ENCODE measurements around the gene PUS10. TPM values are rescaled to one million over a fixed set of nuclear protein-coding genes. Genes with fewer than 3 reads are reported as not detected.

The PUS10 gene
- total and polyA plus RNA-seq, 2 of the 13 experiments (the other 11 are each of a cell fraction or from before 2014, with no cell fraction given), result 41.4 to 44.3 TPM

DNA sequence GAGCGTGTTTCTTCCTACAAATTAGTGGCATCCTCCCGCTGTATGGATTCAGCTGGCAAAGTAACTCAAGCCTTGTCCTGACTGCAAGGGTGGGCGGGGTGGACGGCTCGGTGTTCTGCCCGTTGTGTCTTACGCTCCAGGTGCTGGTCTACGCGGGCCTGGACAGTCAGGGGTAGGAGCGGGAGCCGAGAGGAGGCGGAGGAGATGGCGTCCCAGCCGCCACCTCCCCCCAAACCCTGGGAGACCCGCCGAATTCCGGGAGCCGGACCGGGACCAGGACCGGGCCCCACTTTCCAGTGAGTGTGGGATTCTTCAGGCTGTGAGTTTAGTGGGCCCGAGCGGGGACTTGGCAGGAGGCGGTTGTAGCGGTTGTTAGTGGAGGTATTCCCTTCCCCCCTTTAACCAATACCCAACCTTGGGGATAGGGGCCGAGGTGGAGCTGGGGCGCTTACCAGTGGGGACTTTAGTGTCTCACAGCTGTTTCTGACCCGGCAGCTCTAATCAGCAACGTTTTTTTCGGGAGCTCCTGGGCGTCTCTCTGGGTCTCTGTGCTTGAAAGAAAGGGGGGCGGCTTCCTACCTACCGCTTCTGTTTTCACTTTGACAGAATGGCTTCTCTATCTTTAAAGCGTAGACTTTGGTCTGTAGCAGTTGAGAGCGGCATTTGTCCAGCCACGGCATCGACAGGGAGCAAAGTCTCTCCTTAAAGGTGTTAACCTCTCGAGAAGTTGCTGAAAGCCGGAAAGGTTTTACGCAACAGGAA, at the start of gene PUS10, which contains the start of gene PEX13 (continued):
- TF ChIP-seq MAZ (IDR thresholded peaks at IDR 0.05; ENCODE audit: borderline replicate concordance, low read depth, low read length), result no peak
- peak; percentile 63 for TF ChIP-seq MAZ (CRISPR knock-in tag; IDR thresholded peaks at IDR 0.05; ENCODE audit: low read depth)
- TF ChIP-seq ZNF660 (CRISPR knock-in tag; IDR thresholded peaks at IDR 0.05; ENCODE audit: borderline replicate concordance, low read depth), result no peak
- peak; percentile 95 for TF ChIP-seq KDM6A (CRISPR knock-in tag; IDR thresholded peaks at IDR 0.05; ENCODE audit: low read depth)
- TF ChIP-seq GTF2F1 (IDR thresholded peaks at IDR 0.05; ENCODE audit: low read length), result no peak
- peak; percentile 81; the same call in 1 of the 2 replicates for TF ChIP-seq GFI1 (CRISPR knock-in tag; IDR thresholded peaks at IDR 0.05; ENCODE audit: borderline replicate concordance)
- TF ChIP-seq JUND (CRISPR knock-in tag; IDR thresholded peaks at IDR 0.05), result peak; percentile 76; the same call in 1 of the 2 replicates
- 0 out of 2 replicates have a peak, but pooled peaks have one; percentile 24 for TF ChIP-seq ZNF737 (CRISPR knock-in tag; IDR thresholded peaks at IDR 0.05; ENCODE audit: borderline replicate concordance)
- TF ChIP-seq SATB2 (CRISPR knock-in tag; IDR thresholded peaks at IDR 0.05), result peak; percentile 35
- 0 out of 2 replicates have a peak, but pooled peaks have one; percentile 61 for TF ChIP-seq NFATC3 (CRISPR knock-in tag; IDR thresholded peaks at IDR 0.05)
- peak; percentile 70; the same call in 1 of the 2 replicates for TF ChIP-seq ZBTB7A (CRISPR knock-in tag; IDR thresholded peaks at IDR 0.05)
- 0 out of 2 replicates have a peak, but pooled peaks have one; percentile 5 for TF ChIP-seq PAWR (CRISPR knock-in tag; IDR thresholded peaks at IDR 0.05; ENCODE audit: borderline replicate concordance)
- TF ChIP-seq, protein P1, sequence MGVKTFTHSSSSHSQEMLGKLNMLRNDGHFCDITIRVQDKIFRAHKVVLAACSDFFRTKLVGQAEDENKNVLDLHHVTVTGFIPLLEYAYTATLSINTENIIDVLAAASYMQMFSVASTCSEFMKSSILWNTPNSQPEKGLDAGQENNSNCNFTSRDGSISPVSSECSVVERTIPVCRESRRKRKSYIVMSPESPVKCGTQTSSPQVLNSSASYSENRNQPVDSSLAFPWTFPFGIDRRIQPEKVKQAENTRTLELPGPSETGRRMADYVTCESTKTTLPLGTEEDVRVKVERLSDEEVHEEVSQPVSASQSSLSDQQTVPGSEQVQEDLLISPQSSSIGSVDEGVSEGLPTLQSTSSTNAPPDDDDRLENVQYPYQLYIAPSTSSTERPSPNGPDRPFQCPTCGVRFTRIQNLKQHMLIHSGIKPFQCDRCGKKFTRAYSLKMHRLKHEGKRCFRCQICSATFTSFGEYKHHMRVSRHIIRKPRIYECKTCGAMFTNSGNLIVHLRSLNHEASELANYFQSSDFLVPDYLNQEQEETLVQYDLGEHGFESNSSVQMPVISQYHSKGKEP (CRISPR knock-in tag; IDR thresholded peaks at IDR 0.05), result peak; percentile 77
- peak; percentile 100 for TF ChIP-seq TBX2 (CRISPR knock-in tag; IDR thresholded peaks at IDR 0.05; ENCODE audit: borderline replicate concordance)
- TF ChIP-seq ZNF607 (CRISPR knock-in tag; IDR thresholded peaks at IDR 0.05; ENCODE audit: borderline replicate concordance), result peak; percentile 88; the same call in 1 of the 2 replicates
- TF ChIP-seq ZNF781 (CRISPR knock-in tag; IDR thresholded peaks at IDR 0.05; ENCODE audit: borderline replicate concordance, not compliant biosample characterization), result peak; percentile 55
- TF ChIP-seq, protein P2, sequence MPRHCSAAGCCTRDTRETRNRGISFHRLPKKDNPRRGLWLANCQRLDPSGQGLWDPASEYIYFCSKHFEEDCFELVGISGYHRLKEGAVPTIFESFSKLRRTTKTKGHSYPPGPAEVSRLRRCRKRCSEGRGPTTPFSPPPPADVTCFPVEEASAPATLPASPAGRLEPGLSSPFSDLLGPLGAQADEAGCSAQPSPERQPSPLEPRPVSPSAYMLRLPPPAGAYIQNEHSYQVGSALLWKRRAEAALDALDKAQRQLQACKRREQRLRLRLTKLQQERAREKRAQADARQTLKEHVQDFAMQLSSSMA (CRISPR knock-in tag; IDR thresholded peaks at IDR 0.05), result peak; percentile 45; the same call in 1 of the 2 replicates
- TF ChIP-seq, protein P3, sequence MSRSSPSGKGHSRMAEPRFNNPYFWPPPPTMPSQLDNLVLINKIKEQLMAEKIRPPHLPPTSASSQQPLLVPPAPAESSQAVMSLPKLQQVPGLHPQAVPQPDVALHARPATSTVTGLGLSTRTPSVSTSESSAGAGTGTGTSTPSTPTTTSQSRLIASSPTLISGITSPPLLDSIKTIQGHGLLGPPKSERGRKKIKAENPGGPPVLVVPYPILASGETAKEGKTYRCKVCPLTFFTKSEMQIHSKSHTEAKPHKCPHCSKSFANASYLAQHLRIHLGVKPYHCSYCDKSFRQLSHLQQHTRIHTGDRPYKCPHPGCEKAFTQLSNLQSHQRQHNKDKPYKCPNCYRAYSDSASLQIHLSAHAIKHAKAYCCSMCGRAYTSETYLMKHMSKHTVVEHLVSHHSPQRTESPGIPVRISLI (CRISPR knock-in tag; IDR thresholded peaks at IDR 0.05; ENCODE audit: borderline replicate concordance), result no peak
- peak; percentile 6; the same call in 1 of the 2 replicates for TF ChIP-seq POLR2AphosphoS5 (IDR thresholded peaks at IDR 0.05; ENCODE audit: low read depth, low read length)
- peak; percentile 70 for TF ChIP-seq ZNF746 (CRISPR knock-in tag; IDR thresholded peaks at IDR 0.05)
- TF ChIP-seq ZNF33A (CRISPR knock-in tag; IDR thresholded peaks at IDR 0.05; ENCODE audit: borderline replicate concordance), result no peak
- no peak; the same call in 1 of the 2 replicates for TF ChIP-seq ZNF383 (CRISPR knock-in tag; IDR thresholded peaks at IDR 0.05; ENCODE audit: borderline replicate concordance)
- TF ChIP-seq, protein P4, sequence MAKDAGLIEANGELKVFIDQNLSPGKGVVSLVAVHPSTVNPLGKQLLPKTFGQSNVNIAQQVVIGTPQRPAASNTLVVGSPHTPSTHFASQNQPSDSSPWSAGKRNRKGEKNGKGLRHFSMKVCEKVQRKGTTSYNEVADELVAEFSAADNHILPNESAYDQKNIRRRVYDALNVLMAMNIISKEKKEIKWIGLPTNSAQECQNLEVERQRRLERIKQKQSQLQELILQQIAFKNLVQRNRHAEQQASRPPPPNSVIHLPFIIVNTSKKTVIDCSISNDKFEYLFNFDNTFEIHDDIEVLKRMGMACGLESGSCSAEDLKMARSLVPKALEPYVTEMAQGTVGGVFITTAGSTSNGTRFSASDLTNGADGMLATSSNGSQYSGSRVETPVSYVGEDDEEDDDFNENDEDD (CRISPR knock-in tag; IDR thresholded peaks at IDR 0.05; ENCODE audit: borderline replicate concordance), result peak; percentile 63; the same call in 1 of the 2 replicates
- TF ChIP-seq ARHGAP35 (CRISPR knock-in tag; IDR thresholded peaks at IDR 0.05; ENCODE audit: borderline replicate concordance), result no peak
- 0 out of 2 replicates have a peak, but pooled peaks have one; percentile 18 for TF ChIP-seq SMARCC2 (IDR thresholded peaks at IDR 0.05)

Measured in HepG2 (cell line).